Measurements from ENCODE around the gene JADE1. TPM values are rescaled to one million over a fixed set of nuclear protein-coding genes. Genes with fewer than 3 reads are reported as not detected.

The JADE1 gene
- polyA plus RNA-seq, 1 donor = 30.8 TPM

DNA sequence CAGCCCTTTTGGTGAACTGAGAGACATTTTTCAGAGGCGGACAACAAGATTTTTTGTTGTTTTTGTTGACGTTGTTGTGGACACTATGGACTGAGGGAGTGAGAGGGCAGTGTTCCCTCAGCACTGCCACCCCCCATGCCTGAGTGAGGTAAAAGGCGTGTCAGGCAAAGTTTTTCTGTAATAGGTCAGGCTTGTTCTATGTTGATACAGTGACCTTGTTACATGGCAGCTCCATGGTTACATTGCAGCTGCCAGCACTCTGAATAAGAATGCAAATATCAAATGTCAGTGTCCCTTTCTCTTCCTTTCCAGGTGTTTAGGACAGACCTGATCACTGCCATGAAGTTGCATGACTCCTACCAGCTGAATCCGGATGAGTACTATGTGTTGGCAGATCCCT, 36.6 kb downstream of the JADE1 start:
- DNase-seq = no peak

- no peak for DNase-seq
Measured at GRCh38 chr4:128847082-128847724, 37.7 kb downstream of the JADE1 start.

- no peak for DNase-seq
Measured at GRCh38 chr4:128848461-128848860, 39.0 kb downstream of the JADE1 start.

- no peak for DNase-seq
Measured at GRCh38 chr4:128850252-128850651, 40.8 kb downstream of the JADE1 start.

DNA sequence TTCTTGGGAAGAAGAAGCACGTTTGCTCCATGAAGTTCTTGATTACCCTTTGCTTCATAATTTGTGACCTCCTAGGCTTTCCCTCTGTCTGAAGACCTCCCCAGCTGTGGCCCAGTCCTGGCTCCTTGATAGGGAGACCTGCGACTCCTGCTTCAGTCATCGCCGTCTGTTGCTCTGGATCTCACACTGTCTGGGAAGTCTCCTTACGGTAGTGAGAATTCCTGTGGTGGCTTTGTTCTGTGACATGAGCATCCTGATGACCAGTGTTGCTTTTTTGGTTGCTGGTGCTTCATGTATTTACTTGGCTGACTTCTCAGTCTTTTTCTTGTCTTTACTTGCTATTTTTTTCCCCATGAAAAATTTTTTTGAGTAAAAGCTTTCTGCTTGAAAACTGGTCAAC, 44.2 kb downstream of the JADE1 start:
- DNase-seq = no peak

DNA sequence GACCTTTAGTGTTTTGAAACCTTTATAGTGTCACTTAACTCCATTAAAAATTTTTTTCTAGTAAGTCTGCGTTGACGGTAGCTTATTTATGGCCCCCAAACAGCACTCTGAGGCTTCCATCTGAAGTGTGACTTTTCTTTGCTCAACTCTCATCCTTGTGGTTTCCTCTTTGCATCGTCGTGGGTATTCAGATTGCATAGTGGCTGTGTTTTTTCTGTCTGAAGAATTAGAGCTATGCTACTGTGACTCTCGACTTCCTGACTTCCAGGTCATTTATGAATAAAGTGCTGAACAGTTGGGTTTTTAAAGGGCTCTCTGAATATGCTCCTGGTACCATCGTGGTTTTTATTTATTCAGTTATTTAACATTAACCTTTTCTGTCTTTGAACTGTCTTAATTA, 44.9 kb downstream of the JADE1 start:
- no peak for DNase-seq

DNA sequence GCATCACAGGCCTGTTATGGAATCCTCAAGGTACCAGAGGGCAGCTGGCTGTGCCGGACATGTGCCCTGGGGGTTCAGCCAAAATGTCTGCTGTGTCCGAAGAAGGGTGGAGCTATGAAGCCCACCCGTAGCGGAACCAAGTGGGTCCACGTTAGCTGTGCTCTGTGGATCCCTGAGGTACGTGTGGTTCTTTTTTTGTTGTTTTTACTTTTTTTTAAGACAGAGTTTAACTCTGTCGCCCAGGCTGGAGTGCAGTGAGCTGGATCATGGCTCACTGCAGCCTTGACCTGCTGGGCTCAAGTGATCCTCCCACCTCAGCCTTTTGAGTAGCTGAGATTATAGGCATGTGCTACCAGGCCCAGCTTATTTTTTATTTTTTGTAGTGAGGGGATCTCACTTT, 46.1 kb downstream of the JADE1 start:
- no peak for DNase-seq

- DNase-seq = no peak
Measured at GRCh38 chr4:128856246-128856645, 46.7 kb downstream of the JADE1 start.

GRCh38 chr4:128858879-128859671, 49.6 kb downstream of the JADE1 start:
- DNase-seq = peak; percentile 56

DNA sequence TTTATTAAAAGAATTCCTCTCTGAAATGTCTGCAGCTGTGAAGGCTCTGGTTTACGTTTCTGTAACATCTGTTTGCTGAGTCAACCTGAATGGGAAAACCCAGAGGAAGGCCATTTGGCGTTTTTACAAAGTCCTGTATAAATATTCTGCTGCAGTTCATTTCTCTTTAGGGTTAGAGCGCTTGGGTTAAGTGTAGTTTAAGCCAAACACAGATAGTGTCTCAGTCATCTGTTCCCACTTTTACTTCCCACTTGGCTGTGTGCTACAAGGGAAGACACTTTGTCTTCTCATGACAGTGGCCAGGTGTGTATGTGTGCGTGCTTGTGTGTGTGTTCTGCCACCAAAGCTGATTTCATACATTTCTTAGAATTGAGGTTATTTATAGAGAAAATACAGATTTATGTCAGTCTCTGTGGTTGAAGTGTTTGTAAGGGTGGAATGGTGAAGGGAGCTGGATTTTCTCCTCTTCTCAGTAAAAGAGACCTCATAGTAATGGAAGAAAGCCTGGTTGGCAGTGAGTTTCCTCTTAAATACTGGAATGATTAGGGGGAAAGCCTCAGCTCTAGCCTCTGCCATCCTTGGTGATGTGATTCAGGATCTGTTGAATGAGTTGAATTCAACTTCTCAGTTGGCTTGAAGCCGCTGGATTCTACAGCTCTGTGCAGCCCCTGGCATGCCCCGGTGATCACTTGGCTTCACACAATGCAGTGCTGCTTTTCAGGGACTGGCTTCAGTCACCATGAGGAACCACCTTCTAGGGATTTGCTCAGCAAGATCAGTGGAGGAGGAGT, 50.6 kb downstream of the JADE1 start:
- DNase-seq = peak; percentile 81

GRCh38 chr4:128861856-128862518, 52.5 kb downstream of the JADE1 start:
- no peak for DNase-seq

DNA sequence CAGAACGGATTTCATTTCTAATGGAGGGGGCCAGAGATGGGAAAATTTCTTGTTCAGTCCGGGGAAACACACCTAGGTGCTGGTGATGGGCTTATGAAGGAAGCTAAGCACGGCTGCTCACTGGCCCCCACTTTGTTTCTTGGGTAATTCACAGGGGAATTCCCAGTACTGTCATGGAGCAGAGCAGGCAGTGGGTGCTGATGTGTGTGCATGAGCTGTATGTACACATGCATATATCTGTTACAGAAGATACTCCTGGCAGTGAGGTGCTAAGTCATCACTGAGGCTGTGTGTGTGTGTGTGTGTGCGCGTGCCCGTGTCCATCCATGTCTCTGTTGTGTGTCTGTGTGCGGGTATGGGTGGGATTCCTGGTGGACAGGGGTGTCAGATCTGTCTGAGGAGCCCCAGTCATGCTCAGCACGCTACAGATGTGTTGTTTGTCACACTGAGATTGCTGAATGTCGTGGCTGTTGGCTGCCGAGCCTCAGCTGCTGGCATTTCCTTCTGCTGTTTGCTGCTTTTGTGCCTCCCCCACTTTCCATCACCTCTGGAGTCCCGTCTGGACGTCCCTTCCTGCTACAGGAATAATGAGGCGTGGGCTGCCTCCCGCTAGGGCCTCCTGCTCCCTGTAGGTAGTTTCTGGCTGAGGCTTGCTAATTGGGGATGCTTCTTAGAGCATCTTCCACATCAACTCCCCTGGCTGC, 53.3 kb downstream of the JADE1 start:
- no peak for DNase-seq

DNA sequence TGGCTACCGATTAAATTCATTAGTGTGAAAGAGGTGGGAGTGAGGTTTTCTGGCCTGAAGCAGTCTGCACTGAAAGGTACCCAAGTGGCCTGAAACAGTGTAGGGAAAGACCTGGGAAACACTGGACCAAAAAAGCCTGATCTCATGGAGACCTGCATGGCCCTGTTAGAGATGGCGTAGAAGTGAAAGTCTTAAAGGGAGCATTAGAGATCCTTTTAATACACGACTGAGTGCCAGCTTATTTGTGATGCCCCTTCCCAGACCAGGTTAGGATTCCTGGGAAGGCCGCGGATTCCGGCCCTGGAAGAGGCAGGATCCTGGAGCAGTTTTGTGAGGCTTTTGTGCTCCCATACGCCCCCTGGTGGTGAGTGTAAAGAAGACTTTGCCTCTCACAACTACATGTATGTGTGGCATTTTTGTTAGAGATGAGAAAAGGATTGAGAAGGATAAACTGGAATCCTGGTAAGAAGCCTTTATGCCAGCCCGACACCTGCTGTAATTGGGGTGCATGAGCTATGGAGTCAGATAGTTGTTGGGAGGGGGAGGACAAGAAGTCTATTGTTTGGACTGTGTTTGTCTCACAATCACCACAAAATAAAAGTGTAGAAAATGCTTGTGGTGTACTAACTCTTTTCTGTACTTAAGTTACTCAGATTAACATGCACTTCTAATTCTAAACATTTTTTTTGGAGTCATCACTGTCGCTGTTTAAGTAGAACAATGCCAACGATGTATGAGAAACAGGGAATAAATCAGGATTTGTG, 54.0 kb downstream of the JADE1 start:
- DNase-seq = peak; percentile 82

DNA sequence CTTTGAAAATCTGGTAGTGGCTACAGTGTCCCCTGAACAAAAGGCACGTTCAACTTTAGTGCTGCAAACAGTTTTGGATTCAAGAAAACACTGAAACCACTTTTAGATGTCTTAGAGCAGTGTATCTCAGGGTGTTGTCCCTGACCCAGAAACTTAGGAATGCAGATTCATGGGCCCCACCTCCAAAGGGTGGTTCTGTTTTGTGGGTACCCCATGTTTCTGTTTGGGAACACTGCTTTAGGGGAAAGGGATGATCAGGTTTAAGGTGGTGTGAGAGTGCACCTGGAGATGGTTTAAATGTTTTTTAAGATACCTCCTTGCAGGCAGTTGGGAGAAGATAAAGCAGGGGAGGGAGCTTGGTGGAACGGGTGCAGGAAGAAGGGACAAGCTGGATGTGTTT, 55.6 kb downstream of the JADE1 start:
- no peak for DNase-seq

GRCh38 chr4:128866269-128866668, 56.8 kb downstream of the JADE1 start:
- no peak for DNase-seq

- DNase-seq = no peak
Measured at GRCh38 chr4:128866691-128867090, 57.2 kb downstream of the JADE1 start.

DNA sequence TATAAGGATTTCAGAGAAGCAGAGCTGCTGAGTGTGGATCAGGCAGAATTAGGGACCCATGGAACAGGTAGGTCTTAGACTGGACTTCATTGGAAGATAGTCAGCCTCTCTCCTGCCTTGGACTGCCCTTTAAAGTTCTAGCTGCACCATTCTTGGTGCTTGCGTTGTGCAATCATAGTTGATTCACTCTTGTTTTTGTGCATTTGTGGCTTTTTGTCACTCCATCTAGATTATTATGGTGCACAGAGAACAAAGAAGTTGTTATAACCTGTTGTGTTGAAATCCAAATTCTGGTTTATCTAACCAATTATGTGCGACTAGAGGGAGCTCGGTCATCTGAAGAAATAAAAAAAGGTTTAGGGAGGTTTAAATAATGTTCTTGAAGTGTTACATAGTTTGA, 59.3 kb downstream of the JADE1 start:
- no peak for DNase-seq

DNA sequence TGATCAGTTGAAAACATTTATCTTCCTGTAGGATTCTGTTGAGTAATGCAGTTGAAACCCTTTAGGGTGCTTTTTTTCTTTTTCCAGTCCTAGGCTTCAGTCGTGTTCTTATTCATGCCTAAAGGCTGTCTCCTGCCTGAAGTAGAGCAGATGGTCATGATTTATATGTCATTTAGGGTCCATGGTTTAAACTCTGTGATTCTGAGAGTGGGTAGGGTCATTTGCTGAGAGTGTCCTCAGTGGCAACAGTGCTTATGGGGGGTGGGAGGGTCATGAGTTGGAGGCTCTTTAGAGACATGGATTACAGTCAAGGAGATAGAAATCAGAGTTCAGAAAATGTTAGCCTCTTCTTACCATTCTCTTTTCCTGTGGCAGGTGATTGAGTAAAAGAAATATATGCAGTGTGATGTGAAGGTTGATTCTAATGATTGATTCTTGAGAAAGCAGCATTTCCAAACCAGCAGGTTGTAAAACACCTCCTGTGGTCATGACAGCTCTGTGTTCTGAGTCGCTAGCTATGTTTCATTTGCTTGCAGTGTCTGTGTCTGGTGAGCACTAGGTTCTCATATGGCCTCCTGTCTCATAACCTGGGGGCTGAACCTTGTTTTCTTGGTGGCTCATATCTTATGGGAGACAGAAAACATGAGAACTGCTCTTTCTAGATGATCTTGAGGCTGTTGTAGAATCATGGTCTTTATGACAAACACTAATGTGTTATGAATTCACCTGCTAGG, 60.4 kb downstream of the JADE1 start:
- DNase-seq = no peak

DNA sequence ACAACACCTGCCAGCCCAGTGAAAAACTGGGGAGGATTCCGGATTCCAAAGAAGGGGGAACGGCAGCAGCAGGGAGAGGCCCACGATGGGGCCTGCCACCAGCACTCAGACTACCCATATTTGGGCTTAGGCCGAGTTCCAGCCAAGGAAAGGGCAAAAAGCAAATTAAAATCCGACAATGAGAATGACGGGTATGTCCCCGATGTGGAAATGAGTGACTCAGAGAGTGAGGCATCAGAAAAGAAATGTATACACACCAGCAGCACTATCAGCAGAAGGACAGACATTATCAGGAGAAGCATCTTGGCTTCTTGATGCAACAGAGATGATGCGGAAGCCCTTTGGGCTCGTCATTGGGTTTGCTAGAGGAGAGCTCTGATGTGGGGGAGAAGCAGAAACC, 62.4 kb downstream of the JADE1 start:
- DNase-seq = no peak

- no peak for DNase-seq
Measured at GRCh38 chr4:128876200-128876599, 66.7 kb downstream of the JADE1 start.

DNA sequence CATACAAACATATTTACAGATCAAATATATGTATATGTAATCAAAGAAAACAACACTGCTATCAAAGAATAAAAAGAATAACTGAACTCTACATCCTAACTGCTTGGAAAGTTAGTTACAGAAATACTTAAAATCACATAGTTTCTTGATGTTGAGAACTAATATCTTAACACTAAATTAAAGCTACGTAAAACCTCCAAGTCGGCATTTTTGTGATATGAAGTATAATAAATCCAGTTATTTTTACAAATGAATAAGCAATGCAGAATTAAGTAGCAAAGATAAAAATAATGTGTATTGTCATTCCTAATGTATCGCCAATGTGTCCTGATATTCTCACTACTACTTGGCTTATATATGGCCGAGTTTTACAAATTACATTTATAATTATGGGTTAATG, 68.4 kb downstream of the JADE1 start:
- DNase-seq = no peak

Measured in hindlimb muscle (tissue), 1 donor.